Jurkat, Clone E6-1 (cell line): ENCODE measurements around the gene SLC9A9.
"Not testable (repeated sequence)": the region's sequence is repeated elsewhere in the genome, so short reads cannot be mapped to it uniquely, and the experiment has no call there.

Experiments
- DNase-seq: peaks from one replicate; pipeline ENCODE4 v3.0.0-alpha.2; 2011; ENCODE audit warnings: low read depth, low spot score
- H3K4me3 ChIP-seq: 2 replicates; pipeline ENCODE4 v1.5.1; 2011; ENCODE audit warnings: mild to moderate bottlenecking, low read length, control low read depth, moderate library complexity

Gene SLC9A9

DNA sequence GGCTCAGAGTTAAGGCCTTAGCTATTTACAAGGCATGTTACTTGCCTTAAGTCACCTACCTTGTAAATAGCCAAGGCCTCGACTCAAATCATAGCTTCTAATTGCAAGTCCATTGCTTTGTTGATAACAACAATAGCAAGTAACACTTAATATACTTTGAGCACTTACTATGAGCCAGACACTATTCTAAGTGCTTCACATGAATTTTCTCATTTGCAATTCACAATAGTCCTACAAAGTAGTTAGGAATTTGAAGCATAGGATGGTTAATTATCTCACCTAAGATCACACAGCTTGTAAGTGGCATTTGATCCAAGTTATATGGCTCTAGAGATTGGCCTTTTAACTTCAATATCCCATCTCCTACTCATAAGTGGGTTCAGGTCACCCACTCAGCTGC is 28.4 kb downstream of the SLC9A9 start:
- no peak overlapping the region for H3K4me3 ChIP-seq
- DNase-seq = no peak

- no peak for DNase-seq
- H3K4me3 ChIP-seq = no peak overlapping the region
Observed at GRCh38 chr3:143814443-143814889, 33.8 kb downstream of the SLC9A9 start.

GRCh38 chr3:143812481-143812880 is 35.8 kb downstream of the SLC9A9 start:
- no peak for DNase-seq
- no peak overlapping the region for H3K4me3 ChIP-seq

DNA sequence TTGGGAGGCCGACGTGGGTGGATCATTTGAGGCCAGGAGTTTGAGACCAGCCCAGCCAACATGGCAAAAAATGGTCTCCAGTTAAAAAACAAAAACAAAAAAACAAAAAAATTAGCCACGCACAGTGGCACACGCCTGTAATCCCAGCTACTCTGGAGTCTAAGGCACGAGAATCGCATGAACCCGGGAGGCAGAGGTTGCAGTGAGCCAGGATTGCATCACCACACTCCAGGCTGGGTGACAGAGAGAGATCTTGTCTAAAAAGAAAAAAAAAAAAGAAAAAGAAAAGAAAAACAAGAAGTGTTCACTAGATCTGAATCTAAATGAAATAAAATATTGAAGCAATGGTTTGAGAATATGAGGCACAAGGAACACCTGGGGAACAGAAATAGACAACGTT is 36.7 kb downstream of the SLC9A9 start:
- no peak for DNase-seq
- H3K4me3 ChIP-seq = no peak overlapping the region

DNA sequence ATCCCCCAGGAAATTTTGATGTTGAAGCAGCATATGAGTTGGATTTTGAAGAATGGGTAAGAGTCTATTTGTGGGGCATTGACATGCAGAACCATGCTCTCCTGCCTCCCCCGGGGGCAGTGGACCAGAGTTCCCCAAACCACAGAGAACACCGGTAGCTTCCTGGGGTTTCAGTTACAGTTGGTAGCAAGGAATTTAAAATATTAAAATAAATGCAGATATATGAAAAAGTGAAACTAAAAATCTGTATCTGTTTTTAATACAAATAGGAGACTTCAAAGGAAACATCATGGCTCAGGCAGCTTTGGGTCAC is 37.4 kb downstream of the SLC9A9 start:
- H3K4me3 ChIP-seq = no peak overlapping the region
- DNase-seq = no peak

GRCh38 chr3:143810166-143810952 is 37.9 kb downstream of the SLC9A9 start:
- no peak for DNase-seq
- no peak overlapping the region for H3K4me3 ChIP-seq

- no peak for DNase-seq
- no peak overlapping the region for H3K4me3 ChIP-seq
Observed at GRCh38 chr3:143809121-143809621, 39.1 kb downstream of the SLC9A9 start.

GRCh38 chr3:143808030-143808429 is 40.2 kb downstream of the SLC9A9 start:
- no peak for DNase-seq
- no peak overlapping the region for H3K4me3 ChIP-seq

- H3K4me3 ChIP-seq = no peak overlapping the region
- DNase-seq = no peak
Observed at GRCh38 chr3:143806038-143806437, 42.2 kb downstream of the SLC9A9 start.

GRCh38 chr3:143805476-143805875 is 42.8 kb downstream of the SLC9A9 start:
- H3K4me3 ChIP-seq, DNase-seq: not testable (repeated sequence)

GRCh38 chr3:143801046-143801445 is 47.2 kb downstream of the SLC9A9 start:
- not testable (repeated sequence) for DNase-seq, H3K4me3 ChIP-seq

GRCh38 chr3:143798151-143798550 is 50.1 kb downstream of the SLC9A9 start:
- H3K4me3 ChIP-seq, DNase-seq: not testable (repeated sequence)

GRCh38 chr3:143795874-143796273 is 52.4 kb downstream of the SLC9A9 start:
- no peak for DNase-seq
- no peak overlapping the region for H3K4me3 ChIP-seq

DNA sequence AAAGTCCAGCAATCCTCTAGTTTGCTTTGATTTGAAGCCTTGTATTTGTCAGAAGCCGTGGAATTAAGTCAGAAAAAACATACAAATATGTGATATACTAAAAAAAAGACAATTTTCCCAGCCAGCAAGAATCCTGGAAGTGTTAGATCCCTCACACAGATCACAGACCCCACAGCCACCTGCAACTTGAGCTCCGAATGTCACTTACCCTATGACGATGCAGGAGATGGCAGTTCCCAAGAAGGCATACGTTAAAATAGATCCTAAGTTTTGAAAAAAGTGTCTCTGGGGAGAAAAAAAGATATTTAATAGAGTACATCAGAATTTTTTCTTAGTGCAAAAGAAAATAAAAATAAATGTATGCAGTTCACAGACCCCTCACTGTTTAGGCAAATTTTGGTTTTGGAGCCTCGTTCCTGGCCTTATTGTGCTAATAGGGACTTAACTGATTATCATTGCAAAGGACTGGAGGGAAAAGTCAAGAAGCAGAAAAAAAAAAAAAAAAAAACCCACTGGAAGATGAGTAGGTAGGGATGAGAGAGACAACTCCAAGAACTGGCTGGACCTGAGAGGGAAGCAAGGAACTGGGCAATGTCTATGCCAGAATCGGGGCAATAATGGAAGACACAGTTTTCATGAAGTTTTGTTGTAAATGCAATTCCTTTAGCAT is 53.3 kb downstream of the SLC9A9 start:
- DNase-seq = no peak

GRCh38 chr3:143793971-143794370 is 54.3 kb downstream of the SLC9A9 start:
- no peak for DNase-seq

More for the DNA sequence above, 53.3 kb downstream of the SLC9A9 start:
- H3K4me3 ChIP-seq = no peak overlapping the region

GRCh38 chr3:143791386-143791785 is 56.9 kb downstream of the SLC9A9 start:
- no peak for DNase-seq
- H3K4me3 ChIP-seq = no peak overlapping the region

More at GRCh38 chr3:143793971-143794370, 54.3 kb downstream of the SLC9A9 start:
- H3K4me3 ChIP-seq = no peak overlapping the region

DNA sequence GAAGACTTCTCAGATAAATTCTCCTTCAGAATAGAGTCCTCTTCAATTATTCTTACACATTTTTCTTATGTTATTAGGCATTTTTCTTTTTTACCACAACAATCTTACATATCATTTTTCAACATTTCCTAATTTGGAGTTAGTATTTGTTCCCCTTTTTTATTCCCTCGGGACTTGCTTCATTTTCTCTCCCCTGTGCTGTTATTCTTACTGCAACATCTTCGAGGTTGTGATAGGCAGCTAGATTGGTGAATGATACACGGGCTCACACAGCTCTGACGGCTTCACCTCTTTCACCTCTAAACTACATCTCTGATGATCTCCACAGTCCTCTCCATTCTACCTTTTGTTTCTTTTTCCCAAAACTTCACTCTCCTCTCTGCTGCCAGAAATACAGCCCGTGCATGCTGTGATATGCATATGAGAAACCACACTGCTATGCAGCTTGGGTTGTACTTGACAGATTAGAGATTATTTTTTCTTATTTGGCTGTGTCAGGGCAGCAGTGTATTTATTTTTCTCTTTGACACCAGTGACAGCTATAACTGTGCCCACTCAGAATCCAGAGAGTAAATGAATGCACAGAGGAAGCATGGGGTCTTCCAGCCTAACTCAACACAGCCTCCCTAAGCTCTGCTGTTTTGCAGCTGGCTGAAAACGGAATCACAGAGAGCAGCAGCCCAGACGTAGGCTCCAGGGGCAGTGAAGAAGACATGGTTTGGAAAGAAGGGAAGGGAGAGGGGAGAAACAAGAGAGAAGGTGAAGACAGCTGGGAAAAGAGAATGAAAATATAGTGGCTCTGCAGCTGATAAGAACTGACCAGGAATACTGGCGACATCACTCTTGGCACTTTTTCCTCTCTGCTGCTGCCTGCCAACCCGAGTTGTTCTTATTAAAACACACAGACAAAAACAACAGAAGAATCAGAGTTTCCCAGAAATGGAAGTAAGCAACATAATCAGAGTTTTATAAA is 61.8 kb downstream of the SLC9A9 start:
- no peak overlapping the region for H3K4me3 ChIP-seq

GRCh38 chr3:143784446-143784845 is 63.8 kb downstream of the SLC9A9 start:
- no peak overlapping the region for H3K4me3 ChIP-seq
- no peak for DNase-seq

More for the DNA sequence above, 61.8 kb downstream of the SLC9A9 start:
- no peak for DNase-seq

- no peak for DNase-seq
- no peak overlapping the region for H3K4me3 ChIP-seq
Observed at GRCh38 chr3:143783851-143784370, 64.4 kb downstream of the SLC9A9 start.
